ENCODE data around the gene NUDT22. TPM values are rescaled to one million over a fixed set of nuclear protein-coding genes. Genes with fewer than 3 reads are reported as not detected.

The NUDT22 gene
- total RNA-seq (10 to 100 TPM; 68.1 to 88.6 (median 78.2) TPM), polyA plus RNA-seq (100 to 1,000 TPM in 1 of 3 donors, 10 to 100 TPM in 2; 61.8 to 109 (median 96.3) TPM)
- long read RNA-seq, donor 1, transcript NUDT22-201 (6 exons, 1,094 nt) = major isoform, 6 of 16 reads
- long read RNA-seq, donor 1, partial matches to known transcripts = 5 of 16 reads
- long read RNA-seq, donor 1, other reads (novel, unspliced or antisense) = 0 of 16 reads
- long read RNA-seq, donor 2, transcript NUDT22-201 (6 exons, 1,094 nt) = major isoform, 6 of 19 reads
- long read RNA-seq, donor 2, partial matches to known transcripts = 10 of 19 reads
- long read RNA-seq, donor 2, other reads (novel, unspliced or antisense) = 0 of 19 reads

- intact Hi-C loops (cut with DNase I; ENCODE audit: low total_unique reads) = no loop called here
- peak; percentile 98 for DNase-seq
- Histone ChIP-seq H3K4me3 (peak within 1 kb of the TSS; percentile 72 to 97 (median 75)), H3K36me3 (peaks cover 0 to 45% (median 26%) of the 10 kb centered on the region in 6 donors), H3K9me3 (no peaks in the 10 kb centered on the region), H3K27ac (peak within 1 kb of the TSS; percentile 89 to 98 (median 94)), H3K27me3 (replicated peaks in 1 of 7) (no peaks in the 10 kb centered on the region), H3K4me1 (peaks cover 36 to 92% (median 66%) of the 10 kb centered on the region in 6 donors)
- WGBS, 5 donors = 0 to 2% (median 1%) methylated on average over 23 to 54 of the region's 54 CpGs
- peak in 6 of 11 experiments; percentile 5 to 43 (median 14) for TF ChIP-seq CTCF (IDR thresholded peaks at IDR 0.05 in 8 of 11, conservative IDR thresholded peaks at IDR 0.05 in 3 of 11)
- TF ChIP-seq POLR2A (IDR thresholded peaks at IDR 0.05) = peak; percentile 9 to 79 (median 66)
- TF ChIP-seq POLR2AphosphoS5 (IDR thresholded peaks at IDR 0.05) = peak; percentile 93 to 96 (median 93)
These were observed at the start of gene NUDT22, which contains the start of gene TRPT1 for GRCh38 chr11:64225608-64226506. NUDT22 (plus strand) TSS chr11:64226274; CDS start chr11:64226653, 379 bp downstream. TRPT1 (minus strand) TSS chr11:64226186; CDS start chr11:64225860, 326 bp downstream.

GRCh38 chr11:64176751-64177150, 49.3 kb upstream of the NUDT22 start:
- intact Hi-C loops (cut with DNase I; ENCODE audit: low total_unique reads) = no loop called here
- WGBS, 5 donors = 66 to 74% (median 70%) methylated on average over 8 of the region's 8 CpGs
- no peak overlapping the region for H3K27ac ChIP-seq
- peaks cover 7 to 18% (median 11%) of the 10 kb centered on the region in 6 donors for H3K4me1 ChIP-seq
- H3K36me3 ChIP-seq = no peaks in the 10 kb centered on the region
- DNase-seq = no peak
- no peak overlapping the region for H3K4me3 ChIP-seq
- peaks cover 0 to 3% (median 0%) of the 10 kb centered on the region in 8 donors for H3K9me3 ChIP-seq
- H3K27me3 ChIP-seq (replicated peaks in 1 of 7) = no peaks in the 10 kb centered on the region
- TF ChIP-seq POLR2AphosphoS5 (IDR thresholded peaks at IDR 0.05) (no peak), CTCF (IDR thresholded peaks at IDR 0.05 in 8 of 11, conservative IDR thresholded peaks at IDR 0.05 in 3 of 11) (no peak), POLR2A (IDR thresholded peaks at IDR 0.05) (no peak)

GRCh38 chr11:64178203-64178602, 47.9 kb upstream of the NUDT22 start:
- intact Hi-C loops (cut with DNase I; ENCODE audit: low total_unique reads) = no loop called here
- TF ChIP-seq CTCF (IDR thresholded peaks at IDR 0.05 in 8 of 11, conservative IDR thresholded peaks at IDR 0.05 in 3 of 11) (no peak), POLR2AphosphoS5 (IDR thresholded peaks at IDR 0.05) (no peak), POLR2A (IDR thresholded peaks at IDR 0.05) (no peak)
- peaks cover 11 to 32% (median 20%) of the 10 kb centered on the region in 6 donors for H3K4me1 ChIP-seq
- peaks cover 0 to 3% (median 0%) of the 10 kb centered on the region in 8 donors for H3K9me3 ChIP-seq
- no peak overlapping the region for H3K27ac ChIP-seq
- no peak for DNase-seq
- no peak overlapping the region for H3K4me3 ChIP-seq
- no peaks in the 10 kb centered on the region for H3K36me3 ChIP-seq
- WGBS, 5 donors = 53 to 79% (median 65%) methylated on average over 1 of the region's 1 CpG
- no peaks in the 10 kb centered on the region for H3K27me3 ChIP-seq (replicated peaks in 1 of 7)

Measured in spleen (tissue), 13 donors.